VCaP (cell line): ENCODE data around the gene MRPL4.

Source experiments
- H3K27ac ChIP-seq: fragments of 450-650 bp; 2 replicates; pipeline ENCODE4 v1.5.1; 2017
- TF ChIP-seq, protein P1 (sequence below): fragments of 450-650 bp; conservative IDR thresholded peaks from 2 replicates; pipeline ENCODE4 v1.5.1; 2017; ENCODE audit warnings: mild to moderate bottlenecking, moderate library complexity

Gene MRPL4

DNA sequence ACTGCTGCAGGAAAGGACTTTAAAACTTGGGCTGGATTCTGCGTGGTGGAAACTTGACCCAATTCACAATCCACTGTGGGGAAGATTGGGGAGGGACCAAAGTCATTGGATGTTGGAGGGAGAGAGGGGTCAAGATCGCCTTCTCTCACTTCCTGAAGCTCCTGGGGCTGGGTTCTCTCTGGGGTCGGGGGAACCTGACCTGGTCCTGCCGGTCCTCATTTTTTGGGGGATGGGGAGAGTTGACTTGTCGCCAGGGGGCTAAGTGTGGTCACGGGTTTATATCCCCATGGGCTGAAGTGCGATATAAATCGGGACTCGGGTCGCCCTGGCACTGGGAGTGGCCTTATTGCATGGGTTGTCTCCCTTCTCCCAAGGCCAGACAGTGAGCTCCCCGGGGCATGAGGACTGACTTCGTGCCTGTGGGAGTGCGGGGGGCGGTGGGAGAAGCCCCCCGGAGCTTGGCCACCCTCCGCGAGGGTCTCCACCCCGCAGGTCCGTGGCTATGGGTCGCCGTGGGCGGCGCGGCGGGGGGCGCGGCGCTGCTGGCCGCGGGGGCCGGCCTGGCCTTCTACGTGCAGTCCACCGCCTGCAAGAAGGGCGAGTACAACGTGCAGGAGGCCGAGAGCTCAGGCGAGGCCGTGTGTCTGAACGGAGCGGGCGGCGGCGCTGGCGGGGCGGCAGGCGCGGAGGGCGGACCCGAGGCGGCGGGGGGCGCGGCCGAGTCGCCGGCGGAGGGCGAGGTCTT lies 44.0 kb downstream of the MRPL4 start:
- H3K27ac ChIP-seq: no peak overlapping the region
- TF ChIP-seq, protein P1, sequence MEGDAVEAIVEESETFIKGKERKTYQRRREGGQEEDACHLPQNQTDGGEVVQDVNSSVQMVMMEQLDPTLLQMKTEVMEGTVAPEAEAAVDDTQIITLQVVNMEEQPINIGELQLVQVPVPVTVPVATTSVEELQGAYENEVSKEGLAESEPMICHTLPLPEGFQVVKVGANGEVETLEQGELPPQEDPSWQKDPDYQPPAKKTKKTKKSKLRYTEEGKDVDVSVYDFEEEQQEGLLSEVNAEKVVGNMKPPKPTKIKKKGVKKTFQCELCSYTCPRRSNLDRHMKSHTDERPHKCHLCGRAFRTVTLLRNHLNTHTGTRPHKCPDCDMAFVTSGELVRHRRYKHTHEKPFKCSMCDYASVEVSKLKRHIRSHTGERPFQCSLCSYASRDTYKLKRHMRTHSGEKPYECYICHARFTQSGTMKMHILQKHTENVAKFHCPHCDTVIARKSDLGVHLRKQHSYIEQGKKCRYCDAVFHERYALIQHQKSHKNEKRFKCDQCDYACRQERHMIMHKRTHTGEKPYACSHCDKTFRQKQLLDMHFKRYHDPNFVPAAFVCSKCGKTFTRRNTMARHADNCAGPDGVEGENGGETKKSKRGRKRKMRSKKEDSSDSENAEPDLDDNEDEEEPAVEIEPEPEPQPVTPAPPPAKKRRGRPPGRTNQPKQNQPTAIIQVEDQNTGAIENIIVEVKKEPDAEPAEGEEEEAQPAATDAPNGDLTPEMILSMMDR: no peak

- TF ChIP-seq, protein P1: no peak
- no peak overlapping the region for H3K27ac ChIP-seq
Observed at GRCh38 chr19:10299545-10300458, 47.8 kb downstream of the MRPL4 start.

- H3K27ac ChIP-seq: no peak overlapping the region
- TF ChIP-seq, protein P1: no peak
Observed at GRCh38 chr19:10305139-10305806, 53.3 kb downstream of the MRPL4 start.

DNA sequence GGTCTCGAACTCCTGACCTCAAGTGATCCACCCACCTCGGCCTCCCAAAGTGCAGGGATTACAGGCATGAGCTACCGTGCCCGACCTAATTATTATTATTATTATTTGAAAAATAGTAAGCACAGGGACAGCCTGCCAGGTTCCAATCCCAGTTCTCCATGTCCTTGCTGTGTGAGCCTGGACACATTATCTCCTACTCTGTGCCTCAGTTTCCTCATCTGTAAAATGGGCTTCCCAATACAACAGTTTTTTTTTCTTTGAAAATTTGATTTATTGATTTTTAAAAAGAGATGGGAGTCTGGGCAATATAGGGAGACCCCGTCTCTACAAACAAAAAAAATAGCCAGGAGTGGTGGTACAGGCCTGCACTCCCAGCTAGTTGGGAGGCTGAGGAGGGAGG lies 54.3 kb downstream of the MRPL4 start:
- TF ChIP-seq, protein P1: no peak

GRCh38 chr19:10309423-10309822 lies 57.4 kb downstream of the MRPL4 start, which contains the start of gene ZGLP1:
TSS of gene ZGLP1 (minus strand) at chr19:10309815.
- no peak within 1 kb of the TSS for H3K27ac ChIP-seq
- TF ChIP-seq, protein P1: no peak

More for the DNA sequence above, 54.3 kb downstream of the MRPL4 start:
- no peak overlapping the region for H3K27ac ChIP-seq
